C4-2B (cell line): ENCODE results near the gene ZPR1.

ENCODE experiments used
- CTCF ChIP-seq: fragments of 450-650 bp; conservative IDR thresholded peaks from 2 replicates; pipeline ENCODE4 v1.5.1; 2017; ENCODE audit warnings: mild to moderate bottlenecking
- ZFX ChIP-seq: fragments of 450-650 bp; IDR thresholded peaks from 2 replicates; pipeline ENCODE4 v1.6.1; 2017

GRCh38 chr11:116821050-116821918 is 33.5 kb upstream of the ZPR1 start:
- no peak for TF ChIP-seq CTCF
- no peak for TF ChIP-seq ZFX
